SU-DHL-6 (cell line): ENCODE data around the gene PTH1R.

Experiments used
- EZH2phosphoT487 ChIP-seq: fragments of 200-600 bp; sonication (generic), shearing (Covaris generic); conservative IDR thresholded peaks from 2 replicates; pipeline ENCODE4 v1.6.1; 2018; ENCODE audit warnings: mild to moderate bottlenecking, antibody characterized with exemption, low read length, moderate library complexity, mixed read lengths
- TF ChIP-seq, protein P1 (sequence below): fragments of 200-600 bp; sonication (generic); IDR thresholded peaks from one replicate; pipeline ENCODE4 v1.5.1; 2017; ENCODE audit warnings: antibody characterized with exemption, mild to moderate bottlenecking, low read length, moderate library complexity; ENCODE audit not compliant: insufficient read depth, poor library complexity, severe bottlenecking

GRCh38 chr3:46881596-46882376 lies 4.3 kb downstream of the PTH1R start:
- TF ChIP-seq, protein P1, sequence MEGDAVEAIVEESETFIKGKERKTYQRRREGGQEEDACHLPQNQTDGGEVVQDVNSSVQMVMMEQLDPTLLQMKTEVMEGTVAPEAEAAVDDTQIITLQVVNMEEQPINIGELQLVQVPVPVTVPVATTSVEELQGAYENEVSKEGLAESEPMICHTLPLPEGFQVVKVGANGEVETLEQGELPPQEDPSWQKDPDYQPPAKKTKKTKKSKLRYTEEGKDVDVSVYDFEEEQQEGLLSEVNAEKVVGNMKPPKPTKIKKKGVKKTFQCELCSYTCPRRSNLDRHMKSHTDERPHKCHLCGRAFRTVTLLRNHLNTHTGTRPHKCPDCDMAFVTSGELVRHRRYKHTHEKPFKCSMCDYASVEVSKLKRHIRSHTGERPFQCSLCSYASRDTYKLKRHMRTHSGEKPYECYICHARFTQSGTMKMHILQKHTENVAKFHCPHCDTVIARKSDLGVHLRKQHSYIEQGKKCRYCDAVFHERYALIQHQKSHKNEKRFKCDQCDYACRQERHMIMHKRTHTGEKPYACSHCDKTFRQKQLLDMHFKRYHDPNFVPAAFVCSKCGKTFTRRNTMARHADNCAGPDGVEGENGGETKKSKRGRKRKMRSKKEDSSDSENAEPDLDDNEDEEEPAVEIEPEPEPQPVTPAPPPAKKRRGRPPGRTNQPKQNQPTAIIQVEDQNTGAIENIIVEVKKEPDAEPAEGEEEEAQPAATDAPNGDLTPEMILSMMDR = no peak
- no peak for TF ChIP-seq EZH2phosphoT487
